NCI-H187 (cell line): ENCODE data around the gene DTNBP1.
A peak's percentile ranks its signal among the peaks of the same experiment; 100 is the strongest.
"Not testable (repeated sequence)": the region's sequence is repeated elsewhere in the genome, so short reads cannot be mapped to it uniquely, and the experiment has no call there.

Experiments
- DNase-seq, 2 experiments: peaks; one replicate each; lab custom pipeline; 2025; lab: John Stamatoyannopoulos, UW

Gene DTNBP1

DNA sequence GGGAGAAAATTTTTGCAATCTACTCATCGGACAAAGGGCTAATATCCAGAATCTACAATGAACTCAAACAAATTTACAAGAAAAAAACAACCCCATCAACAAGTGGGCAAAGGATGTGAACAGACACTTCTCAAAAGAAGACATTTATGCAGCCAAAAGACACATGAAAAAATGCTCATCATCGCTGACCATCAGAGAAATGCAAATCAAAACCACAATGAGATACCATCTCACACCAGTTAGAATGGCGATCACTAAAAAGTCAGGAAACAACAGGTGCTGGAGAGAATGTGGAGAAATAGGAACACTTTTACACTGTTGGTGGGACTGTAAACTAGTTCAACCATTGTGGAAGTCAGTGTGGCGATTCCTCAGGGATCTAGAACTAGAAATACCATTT, 4.1 kb upstream of the DTNBP1 start:
- not testable (repeated sequence) for DNase-seq

DNA sequence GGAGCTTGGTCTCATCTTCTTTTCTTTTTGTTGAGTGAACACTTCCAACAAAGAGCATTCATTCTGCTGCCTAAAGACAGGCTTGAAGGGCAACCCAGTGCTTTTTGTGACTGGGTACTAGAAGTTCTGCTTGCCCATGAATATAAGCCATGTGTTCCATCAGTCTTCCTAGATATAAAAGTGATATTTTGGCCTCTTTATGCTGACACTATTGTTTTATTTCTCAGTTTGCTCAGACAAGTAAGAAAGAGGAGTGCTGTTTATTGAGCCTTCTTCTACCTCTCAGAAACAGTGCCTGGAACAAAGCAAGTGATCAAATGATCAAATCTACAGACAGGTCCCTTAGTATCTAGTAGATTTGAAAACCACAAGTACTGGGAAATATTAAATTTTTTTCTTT, 2.4 kb upstream of the DTNBP1 start:
- no peak for DNase-seq

DNA sequence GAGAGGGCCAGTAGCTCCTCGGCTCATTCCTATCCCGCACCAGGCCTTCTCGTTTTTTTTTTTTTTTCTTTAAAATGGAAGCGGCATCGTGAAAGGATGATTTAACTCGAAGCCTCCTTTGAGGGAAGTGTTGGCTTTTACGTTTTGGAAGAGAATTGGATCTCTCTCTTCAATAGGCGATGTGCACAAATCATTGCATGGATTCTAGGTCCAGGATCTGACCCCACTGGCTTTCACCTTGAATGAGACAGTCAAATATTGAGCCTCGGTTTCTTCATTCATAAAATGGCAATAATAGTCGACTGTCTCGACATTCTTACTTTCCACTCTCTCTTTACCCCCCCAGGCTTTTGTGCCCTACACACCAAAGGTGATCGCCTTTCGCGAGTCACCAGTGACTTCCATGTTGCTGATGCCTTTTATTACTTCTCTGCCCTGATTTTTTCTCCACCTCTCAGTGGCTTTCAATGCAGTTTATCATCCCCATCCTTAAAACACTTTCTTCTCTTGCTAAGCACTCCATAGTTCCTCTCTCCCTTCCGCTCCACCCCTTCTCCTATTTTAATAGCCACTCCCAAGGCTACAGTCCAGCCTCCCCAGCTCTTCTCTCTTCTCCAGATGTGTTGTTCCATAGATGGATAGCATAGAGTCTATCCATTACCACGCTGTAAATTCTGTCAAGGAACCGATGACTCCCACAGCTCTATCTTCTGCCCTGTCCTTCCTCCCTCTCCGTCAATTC, 473 bp upstream of the DTNBP1 start:
- no peak for DNase-seq

DNA sequence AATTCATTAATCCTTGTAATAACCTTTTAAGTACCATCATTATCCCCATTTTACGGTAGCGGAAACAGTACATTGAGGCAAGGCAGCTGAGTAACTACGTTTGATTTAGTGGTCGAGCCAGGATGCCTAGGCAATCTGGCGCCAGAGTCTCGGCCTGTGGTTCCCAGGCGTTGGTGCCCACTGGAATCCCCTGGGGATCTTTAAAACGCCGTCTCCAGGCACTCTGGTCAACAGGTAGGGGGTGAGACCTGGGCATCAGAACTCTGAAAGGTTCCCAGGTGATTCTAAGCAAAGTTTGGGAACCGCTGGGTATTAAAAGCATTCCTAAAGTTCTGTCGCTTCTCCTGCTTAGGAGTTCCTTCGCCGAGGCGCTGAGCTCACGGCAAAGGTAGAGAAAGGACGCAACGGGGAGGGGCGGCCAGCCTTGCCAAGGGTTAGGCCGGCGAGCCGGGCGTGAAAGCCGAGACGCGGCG, 939 bp downstream of the DTNBP1 start:
- DNase-seq: peak in 1 of 2 experiments; percentile 56

DNA sequence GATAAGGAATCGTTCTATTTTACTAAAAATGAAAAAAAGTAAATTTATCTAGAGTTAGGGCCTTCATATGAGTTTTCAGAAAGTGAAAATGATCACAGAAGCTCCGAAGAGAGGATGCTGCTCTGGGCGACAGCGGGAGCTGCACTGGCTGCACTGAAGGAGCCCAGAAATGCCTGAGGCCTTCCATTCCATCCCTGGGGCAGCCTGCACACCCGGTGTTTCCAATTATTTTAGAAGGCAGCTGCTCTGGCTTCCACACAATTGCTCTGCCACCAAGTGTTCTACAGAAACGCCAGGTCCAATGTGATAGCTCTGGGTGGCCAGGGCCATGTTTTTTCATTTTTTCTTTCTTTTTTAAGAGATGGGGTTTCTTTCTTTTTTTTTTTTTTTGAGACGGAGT, 3.6 kb downstream of the DTNBP1 start:
- DNase-seq: no peak

DNA sequence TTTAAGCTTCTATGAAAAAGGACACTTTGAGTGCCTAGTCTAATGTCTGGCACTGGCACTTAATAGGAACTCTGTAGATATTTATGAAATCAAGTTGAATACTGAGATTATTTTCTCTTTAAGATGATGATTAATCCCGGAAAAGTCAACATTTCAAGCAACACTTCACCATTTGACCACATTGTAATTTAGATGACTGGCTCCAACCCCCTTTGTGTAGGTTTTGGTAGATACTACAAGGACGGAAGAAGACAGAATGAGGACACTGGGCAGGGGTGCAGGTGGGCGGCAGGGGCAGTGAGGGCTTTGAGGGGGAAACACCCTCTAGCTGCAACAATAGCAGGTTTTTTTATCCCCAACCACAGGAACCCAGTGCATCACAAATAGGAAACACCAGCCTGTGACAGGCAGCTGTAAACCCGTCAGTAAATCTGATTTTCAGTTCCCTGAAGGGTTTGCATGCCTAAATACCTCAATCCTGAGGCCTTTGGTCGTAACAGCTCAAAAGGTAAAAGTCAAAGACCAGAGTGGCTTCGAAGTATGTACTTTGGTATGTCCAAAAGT, 4.6 kb downstream of the DTNBP1 start:
- DNase-seq: no peak

DNA sequence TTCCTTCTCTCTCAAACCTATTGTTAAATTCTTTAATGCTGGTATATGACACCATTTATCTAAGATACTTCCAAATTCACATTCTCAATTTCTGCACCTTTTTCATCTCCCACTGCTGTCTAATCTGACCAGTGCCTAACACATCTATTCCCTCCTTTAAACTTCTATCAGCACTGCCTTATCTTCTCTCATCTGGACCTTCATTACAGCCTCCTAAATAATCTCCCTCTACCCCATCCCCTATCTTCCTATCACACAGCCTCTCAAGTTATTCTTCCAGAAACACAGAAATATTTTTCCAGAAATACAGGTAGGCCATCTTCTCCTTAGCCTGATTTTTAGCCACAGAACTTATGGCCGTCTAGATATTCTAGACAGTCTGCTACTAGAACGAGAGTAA, 5.5 kb downstream of the DTNBP1 start:
- DNase-seq: no peak

DNA sequence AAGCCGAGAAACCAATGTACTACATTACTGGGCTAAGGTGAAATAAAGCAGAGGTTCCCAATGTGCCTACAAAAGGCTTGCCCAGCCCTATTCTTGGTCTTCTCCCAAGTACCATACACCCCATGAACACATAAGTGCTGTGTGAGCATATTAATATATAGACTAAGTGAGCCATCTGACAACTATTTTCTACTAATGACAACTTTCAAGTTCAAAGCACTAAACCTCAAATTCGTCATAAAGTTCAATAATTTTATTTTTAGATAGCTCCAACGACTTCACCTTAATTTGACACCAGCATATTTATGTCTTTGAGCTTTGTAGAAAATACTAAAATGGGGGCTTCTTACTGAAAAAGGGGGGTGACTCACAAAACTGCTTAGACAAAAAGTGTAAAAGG, 6.7 kb downstream of the DTNBP1 start:
- DNase-seq: no peak

DNA sequence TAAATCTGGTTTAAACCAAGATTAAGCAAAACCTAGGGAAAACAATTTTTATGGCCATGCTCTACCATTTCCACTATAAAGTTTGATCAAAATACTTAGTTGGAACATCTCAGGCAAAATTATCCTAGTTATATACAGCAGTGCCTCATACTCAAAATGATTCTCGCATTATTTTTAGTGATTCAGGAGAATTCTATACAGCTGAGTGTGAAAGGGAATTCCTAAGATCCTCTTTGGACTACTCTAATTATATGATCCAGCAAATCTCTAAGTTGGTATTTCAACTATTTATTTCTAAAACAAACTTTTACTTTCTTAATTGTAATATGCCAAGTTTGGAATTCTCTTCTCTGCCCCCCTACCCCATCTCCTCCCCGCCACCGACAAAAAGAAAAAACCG, 8.6 kb downstream of the DTNBP1 start:
- DNase-seq: no peak

DNA sequence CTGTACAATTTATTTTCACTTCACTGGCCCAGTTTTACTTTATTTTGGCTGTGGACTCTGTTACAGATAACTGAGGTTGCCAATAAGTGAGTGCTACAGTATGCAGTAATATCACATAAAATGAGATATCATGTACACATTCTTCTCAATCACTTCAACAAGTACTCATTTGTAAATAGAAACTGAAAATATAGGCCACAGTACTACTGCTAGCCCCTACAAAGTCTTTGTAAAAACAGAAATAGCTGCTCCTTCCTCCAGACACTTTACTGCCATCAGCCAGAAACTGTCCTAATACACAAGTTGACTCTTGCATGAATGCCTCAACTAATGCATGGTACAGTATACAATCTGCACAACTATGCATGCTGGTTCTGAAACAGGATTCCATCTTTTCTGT, 9.2 kb downstream of the DTNBP1 start:
- DNase-seq: no peak

DNA sequence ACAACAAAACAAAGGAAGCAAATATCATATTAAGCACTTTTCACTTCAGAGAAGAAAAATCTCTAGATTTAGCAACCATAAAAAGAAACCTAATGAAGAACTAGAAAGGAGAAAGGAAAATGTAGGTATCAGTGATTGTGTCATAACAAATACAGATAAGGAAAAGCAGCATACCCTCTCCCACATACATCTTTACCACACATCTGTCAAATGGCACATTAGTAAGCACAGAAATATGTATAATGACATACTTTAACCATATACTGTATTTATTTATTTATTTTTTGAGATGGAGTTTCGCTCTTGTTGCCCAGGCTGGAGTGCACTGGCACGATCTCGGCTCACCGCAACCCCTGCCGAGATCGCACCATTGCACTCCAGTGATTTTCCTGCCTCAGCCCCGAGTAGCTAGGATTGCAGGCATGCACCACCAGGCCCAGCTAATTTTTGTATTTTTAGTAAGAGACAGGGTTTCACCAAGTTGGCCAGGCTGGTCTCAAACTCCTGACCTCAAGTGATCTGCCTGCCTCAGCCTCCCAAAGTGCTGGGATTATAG, 12.7 kb downstream of the DTNBP1 start:
- DNase-seq: not testable (repeated sequence)

DNA sequence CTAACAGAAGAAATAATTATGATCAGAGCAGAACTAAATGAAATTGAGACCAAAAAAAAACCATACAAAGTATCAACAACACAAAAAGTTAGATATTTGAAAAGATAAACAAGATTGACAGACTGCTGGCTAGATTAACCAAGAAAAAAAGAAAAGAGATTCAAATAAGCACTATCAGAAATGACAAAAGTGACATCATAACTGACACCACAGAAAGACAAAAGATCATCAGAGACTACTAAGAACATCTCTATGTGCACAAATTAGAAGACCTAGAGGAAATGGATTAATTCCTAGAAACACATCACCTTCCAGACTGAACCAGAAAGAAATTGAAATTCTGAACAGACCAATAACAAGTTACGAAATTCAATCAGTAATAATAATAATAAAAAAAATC, 17.9 kb downstream of the DTNBP1 start:
- DNase-seq: no peak

DNA sequence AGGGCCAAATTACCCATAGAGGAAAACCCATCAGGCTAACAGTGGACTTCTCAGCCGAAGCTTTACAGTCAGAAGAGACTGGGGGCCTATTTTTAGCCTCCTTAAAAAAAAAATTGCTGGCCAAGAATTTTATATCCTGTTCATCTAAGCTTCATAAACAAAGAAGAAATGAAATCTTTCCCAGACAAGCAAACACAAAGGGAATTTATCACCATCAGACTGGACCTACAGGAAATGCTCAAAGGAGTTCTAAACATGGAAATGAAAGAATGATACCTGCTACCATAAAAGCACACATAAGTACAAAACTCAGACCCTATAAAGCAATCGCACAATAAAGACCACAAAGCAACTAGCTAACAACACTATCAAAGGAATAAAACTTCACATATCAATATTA, 19.3 kb downstream of the DTNBP1 start:
- DNase-seq: no peak

DNA sequence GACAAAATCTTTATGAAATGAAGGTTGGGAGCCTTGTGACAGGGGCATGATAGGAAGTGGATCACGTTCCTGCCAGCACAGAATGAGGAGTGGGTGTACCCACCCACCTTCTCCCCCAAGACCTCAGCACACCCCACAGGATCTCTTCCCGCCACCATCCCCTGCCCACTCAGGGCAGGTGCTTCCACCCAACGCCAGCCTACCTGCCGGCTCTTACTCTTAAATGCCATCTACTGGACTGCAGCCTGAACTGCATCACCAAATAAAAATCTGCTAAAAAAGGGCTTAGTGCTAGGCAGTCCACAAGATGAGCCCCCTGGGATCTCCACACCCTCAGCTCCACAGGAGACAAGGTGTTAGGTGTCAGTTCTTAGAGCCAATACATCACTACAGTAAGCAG, 20.6 kb downstream of the DTNBP1 start:
- no peak for DNase-seq

DNA sequence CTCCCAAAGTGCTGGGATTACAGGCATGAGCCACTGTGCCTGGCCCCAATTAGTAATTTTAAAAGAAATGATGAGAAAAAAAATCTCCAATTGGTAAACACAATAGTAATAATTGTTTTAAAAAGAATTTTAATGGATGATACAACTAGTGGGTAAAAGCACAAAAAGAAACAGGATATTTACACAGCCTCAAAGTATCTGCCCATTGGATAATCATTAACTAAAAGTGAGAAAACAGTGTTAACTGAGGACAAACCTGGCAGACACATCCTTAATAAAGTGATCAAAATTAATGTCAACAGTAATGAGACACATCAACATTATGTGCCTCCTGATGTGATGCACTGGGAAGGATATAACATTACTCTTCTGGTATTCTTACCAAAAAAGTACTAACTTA, 24.5 kb downstream of the DTNBP1 start:
- DNase-seq: no peak

DNA sequence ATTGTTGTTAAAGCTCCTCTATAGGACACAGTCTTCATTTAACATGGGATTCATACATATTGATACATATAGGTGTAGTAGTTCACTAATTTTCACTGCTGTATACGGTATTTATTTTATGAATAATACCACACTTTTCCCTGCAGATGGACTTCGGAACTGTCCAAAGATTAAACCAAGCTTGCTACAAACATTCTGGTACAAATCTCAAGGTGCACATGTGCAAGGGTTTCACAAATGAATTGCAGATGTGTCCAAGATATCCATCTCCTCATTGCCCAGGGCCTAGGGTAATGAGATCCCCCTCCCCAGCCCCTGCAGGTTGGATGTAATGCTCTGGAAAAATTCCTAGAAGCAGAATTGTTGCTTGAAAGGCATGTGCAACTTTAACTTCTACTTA, 31.4 kb downstream of the DTNBP1 start:
- no peak for DNase-seq

DNA sequence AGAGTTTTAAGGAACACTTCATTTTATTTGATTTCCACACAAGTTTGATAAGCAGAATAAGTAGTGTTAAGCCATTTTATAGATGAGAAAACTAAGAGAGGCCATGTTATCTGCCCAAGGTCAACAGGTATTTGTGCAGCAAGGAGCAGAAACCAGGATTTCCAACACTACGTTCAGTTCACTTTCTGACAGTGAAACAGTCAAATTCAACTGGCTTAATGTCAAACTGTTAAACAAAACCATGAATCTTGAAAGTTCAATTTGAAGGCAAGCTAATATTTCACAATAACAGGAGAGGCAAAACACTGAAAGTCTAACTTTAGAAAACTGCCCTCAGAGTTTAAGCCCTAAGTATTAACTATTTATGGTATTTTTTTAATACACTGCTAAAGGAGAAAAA, 32.6 kb downstream of the DTNBP1 start:
- no peak for DNase-seq

DNA sequence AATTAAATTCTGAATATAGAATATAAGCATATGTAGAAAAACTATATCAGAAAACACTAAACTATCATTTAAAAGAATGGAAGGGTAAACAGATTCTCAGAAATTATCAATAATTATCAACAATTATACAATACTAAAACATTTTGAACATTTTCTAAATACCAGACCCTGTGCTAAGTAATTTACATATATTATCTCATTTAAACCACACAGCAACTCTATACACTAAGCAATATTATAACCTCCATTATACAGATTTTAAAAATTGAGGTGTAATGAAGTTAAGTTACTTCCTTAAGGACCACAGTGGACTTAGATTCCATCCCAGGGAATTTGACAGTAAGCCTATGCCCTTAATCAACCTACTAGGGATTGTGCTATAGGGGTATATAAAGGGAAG, 33.3 kb downstream of the DTNBP1 start:
- no peak for DNase-seq

DNA sequence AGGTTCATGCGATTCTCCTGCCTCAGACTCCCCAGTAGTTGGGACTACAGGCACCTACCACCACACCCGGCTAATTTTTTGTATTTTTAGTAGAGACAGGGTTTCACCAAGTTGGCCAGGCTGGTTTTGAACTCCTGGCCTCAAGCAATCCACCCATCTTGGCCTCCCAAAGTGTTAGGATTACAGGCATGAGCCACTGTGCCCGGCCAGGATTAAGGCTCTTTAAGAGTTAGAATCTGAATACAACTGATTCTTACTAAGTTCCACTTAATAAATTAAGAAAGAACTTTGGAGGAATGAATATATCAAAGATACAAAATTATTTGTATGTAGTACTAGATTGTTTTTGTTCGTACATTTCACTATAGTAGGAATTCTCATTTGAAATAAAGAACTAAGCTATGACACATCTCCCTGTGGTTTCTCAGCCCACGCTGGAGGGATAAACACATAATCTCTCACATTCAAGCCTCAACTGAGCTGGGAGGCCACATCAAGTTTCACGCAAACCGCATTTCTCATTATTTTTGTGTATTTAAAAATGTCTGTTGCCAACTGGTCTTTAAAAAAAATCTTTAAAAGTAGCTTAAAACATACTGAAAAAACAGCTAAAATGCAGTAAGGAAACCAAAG, 34.2 kb downstream of the DTNBP1 start:
- DNase-seq: no peak

DNA sequence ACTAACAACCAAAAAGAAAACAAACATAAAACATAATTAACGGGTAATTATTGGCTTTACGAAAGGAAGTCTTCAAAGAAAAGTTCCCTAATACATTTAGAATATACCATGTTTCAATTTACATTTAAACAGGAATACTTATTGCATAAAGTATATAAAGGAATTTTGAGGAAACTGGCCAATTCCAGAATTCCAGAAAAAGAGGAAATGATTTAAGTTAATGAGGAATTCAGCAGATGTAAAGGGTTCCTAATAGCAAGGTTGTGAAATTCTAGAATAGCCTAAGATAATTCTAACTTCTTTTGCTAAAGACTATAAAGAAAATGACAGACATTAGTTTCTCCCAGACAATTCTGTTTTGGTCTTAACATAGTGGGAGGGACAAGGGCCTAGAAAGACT, 35.0 kb downstream of the DTNBP1 start:
- DNase-seq: no peak

DNA sequence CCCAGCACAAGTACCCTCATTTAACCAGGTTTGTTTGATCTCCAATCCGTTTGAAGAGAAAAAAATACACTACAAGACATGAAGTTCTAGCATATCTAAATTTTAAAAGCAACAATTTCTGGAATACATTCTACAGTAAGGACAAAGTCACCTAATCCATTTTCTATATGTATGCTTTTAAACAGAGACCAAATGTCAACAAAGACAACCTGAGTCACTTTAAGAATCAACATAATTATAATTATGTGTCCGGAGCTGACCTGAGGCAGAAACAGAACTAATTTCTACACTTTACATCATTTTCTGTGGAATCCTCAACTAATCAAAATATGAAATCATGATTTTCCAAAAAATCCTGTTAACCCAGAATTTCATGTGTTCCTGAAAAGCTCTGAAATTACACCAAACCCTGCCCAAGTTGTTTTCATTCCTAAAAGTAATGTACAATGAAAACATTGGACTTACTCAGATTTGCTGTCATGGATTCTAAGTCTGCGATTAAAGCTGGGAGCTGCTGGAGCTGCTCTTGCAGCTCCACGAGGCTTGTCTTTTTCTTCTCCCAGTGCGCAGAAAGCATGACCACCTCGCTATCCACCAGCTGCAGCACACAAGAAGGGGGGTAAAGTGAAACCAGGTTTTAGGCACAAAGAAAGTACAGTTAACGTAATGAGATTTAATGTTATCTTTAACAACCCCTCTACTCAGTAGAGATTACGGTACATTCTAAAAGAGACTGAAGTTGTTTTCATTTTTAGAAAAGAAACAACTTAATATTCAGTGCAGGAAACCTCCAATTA, 35.8 kb downstream of the DTNBP1 start:
- no peak for DNase-seq

DNA sequence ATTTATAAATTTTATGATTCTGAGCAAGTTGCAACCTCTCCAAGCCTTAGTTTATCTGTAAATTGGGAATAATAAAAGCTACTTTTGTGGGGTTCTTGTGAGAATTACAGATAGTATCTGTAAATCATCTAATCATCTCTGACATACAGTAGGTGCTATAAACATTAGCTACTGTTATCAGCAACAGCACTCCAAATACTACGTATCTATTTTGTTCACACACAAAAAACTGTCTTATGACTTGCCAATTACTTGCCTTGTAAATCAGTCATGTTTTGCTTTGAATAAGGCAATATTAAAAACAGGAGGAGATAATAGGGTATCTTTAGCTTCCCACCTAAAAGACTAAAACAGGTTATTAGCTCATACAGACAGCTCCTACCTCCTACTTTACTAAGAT, 36.7 kb downstream of the DTNBP1 start:
- DNase-seq: no peak
